H9 (cell line): ENCODE measurements around the gene VWC2L. TPM values are rescaled to one million over a fixed set of nuclear protein-coding genes. Genes with fewer than 3 reads are reported as not detected.

Source experiments
- DNase-seq: peaks from one replicate; pipeline ENCODE4 v3.0.0-alpha.2; 2017
- H2AFZ ChIP-seq: one replicate; pipeline ENCODE4 v1.6.1; 2013; ENCODE audit warnings: mild to moderate bottlenecking, low read length, control low read depth, moderate library complexity
- H2AK5ac ChIP-seq: 2 replicates; pipeline ENCODE4 v1.6.1; 2013; ENCODE audit warnings: low read length, control low read depth, mixed read lengths; ENCODE audit not compliant: insufficient read length
- H2BK120ac ChIP-seq: one replicate; pipeline ENCODE4 v1.6.1; 2013; ENCODE audit warnings: low read depth, mild to moderate bottlenecking, low read length, control low read depth, inconsistent platforms; ENCODE audit not compliant: poor library complexity, severe bottlenecking
- H2BK12ac ChIP-seq: 2 replicates; pipeline ENCODE4 v1.6.1; 2013; ENCODE audit warnings: low read length, control low read depth, mixed read lengths, low read depth; ENCODE audit not compliant: insufficient read length
- H2BK15ac ChIP-seq: 2 replicates; pipeline ENCODE4 v1.6.1; 2013; ENCODE audit warnings: low read depth, low read length, control low read depth
- H2BK20ac ChIP-seq: one replicate; pipeline ENCODE4 v1.6.1; 2013; ENCODE audit warnings: low read depth, mild to moderate bottlenecking, low read length, control low read depth, inconsistent platforms; ENCODE audit not compliant: poor library complexity, severe bottlenecking
- H2BK5ac ChIP-seq: 2 replicates; pipeline ENCODE4 v1.6.1; 2013; ENCODE audit warnings: low read length, control low read depth, mixed read lengths; ENCODE audit not compliant: insufficient read length
- H3K14ac ChIP-seq: 2 replicates; pipeline ENCODE4 v1.6.1; 2013; ENCODE audit warnings: low read length, control low read depth; ENCODE audit not compliant: insufficient read depth
- H3K18ac ChIP-seq: 2 replicates; pipeline ENCODE4 v1.6.1; 2013; ENCODE audit warnings: low read depth, mild to moderate bottlenecking, mixed read lengths, low read length, control low read depth; ENCODE audit not compliant: insufficient read length
- H3K23ac ChIP-seq: 2 replicates; pipeline ENCODE4 v1.6.1; 2013; ENCODE audit warnings: low read length, control low read depth, mixed read lengths, low read depth; ENCODE audit not compliant: insufficient read length
- H3K23me2 ChIP-seq: 2 replicates; pipeline ENCODE4 v1.6.1; 2013; ENCODE audit warnings: low read depth, mild to moderate bottlenecking, mixed read lengths, low read length, control low read depth; ENCODE audit not compliant: insufficient read length, poor library complexity, severe bottlenecking
- H3K27ac ChIP-seq: 2 replicates; pipeline ENCODE4 v1.5.1; 2013; ENCODE audit warnings: low read length, control low read depth, mixed read lengths, low read depth; ENCODE audit not compliant: insufficient read length
- H3K27me3 ChIP-seq: 2 replicates; pipeline ENCODE4 v1.6.1; 2013; ENCODE audit warnings: low read length, control low read depth, inconsistent platforms; ENCODE audit not compliant: insufficient read depth
- H3K4ac ChIP-seq: 2 replicates; pipeline ENCODE4 v1.6.1; 2013; ENCODE audit warnings: low read depth, mild to moderate bottlenecking, control low read depth, inconsistent platforms, low read length, moderate library complexity
- H3K4me1 ChIP-seq: 2 replicates; pipeline ENCODE4 v1.6.1; 2013; ENCODE audit warnings: low read length, control low read depth, inconsistent platforms; ENCODE audit not compliant: insufficient read depth
- H3K4me2 ChIP-seq: 2 replicates; pipeline ENCODE4 v1.6.1; 2013; ENCODE audit warnings: low read length, control low read depth, mixed read lengths; ENCODE audit not compliant: insufficient read length, insufficient read depth
- H3K56ac ChIP-seq: 2 replicates; pipeline ENCODE4 v1.6.1; 2013; ENCODE audit warnings: low read depth, mild to moderate bottlenecking, mixed read lengths, low read length, control low read depth; ENCODE audit not compliant: insufficient read length
- H3K79me1 ChIP-seq: 2 replicates; pipeline ENCODE4 v1.6.1; 2013; ENCODE audit warnings: low read depth, mild to moderate bottlenecking, moderate library complexity, low read length, control low read depth, inconsistent platforms; ENCODE audit not compliant: insufficient read depth, poor library complexity, severe bottlenecking
- H3K79me2 ChIP-seq: 2 replicates; pipeline ENCODE4 v1.6.1; 2013; ENCODE audit warnings: low read length, control low read depth, inconsistent platforms; ENCODE audit not compliant: insufficient read depth
- H3K9ac ChIP-seq: 2 replicates; pipeline ENCODE4 v1.6.1; 2013; ENCODE audit warnings: low read length, control low read depth, mixed read lengths; ENCODE audit not compliant: insufficient read length; ENCODE audit errors: extremely low read depth
- H3K9me3 ChIP-seq: one replicate; pipeline ENCODE4 v1.6.1; 2013; ENCODE audit warnings: low read depth, low read length, inconsistent platforms; ENCODE audit not compliant: control insufficient read depth
- H3T11ph ChIP-seq: one replicate; pipeline ENCODE4 v1.6.1; 2013; ENCODE audit warnings: mild to moderate bottlenecking, low read length, control low read depth, inconsistent platforms
- H4K20me1 ChIP-seq: one replicate; pipeline ENCODE4 v1.6.1; 2013; ENCODE audit not compliant: control insufficient read depth, insufficient read length, insufficient read depth
- H4K5ac ChIP-seq: 2 replicates; pipeline ENCODE4 v1.6.1; 2013; ENCODE audit warnings: low read depth, mild to moderate bottlenecking, mixed read lengths, low read length, control low read depth; ENCODE audit not compliant: insufficient read length
- H4K8ac ChIP-seq: replicated peaks from 2 replicates; pipeline ENCODE4 v1.6.1; 2013; ENCODE audit warnings: low read length, control low read depth, mixed read lengths, low read depth; ENCODE audit not compliant: insufficient read length
- H4K91ac ChIP-seq: 2 replicates; pipeline ENCODE4 v1.6.1; 2013; ENCODE audit warnings: low read depth, mild to moderate bottlenecking, moderate library complexity, mixed read lengths, low read length, control low read depth; ENCODE audit not compliant: insufficient read length
- H3K27ac Mint-ChIP-seq, 3 experiments: 2 replicates in 2 of 3; 3 replicates in 1 of 3; pipeline ENCODE4 v1.8.0; 2020 to 2021; ENCODE audit warnings: mixed read lengths in 3 of 3, mild to moderate bottlenecking in 1 of 3, moderate library complexity in 1 of 3
- H3K27me3 Mint-ChIP-seq: 2 replicates; pipeline ENCODE4 v1.8.0; 2021; ENCODE audit warnings: low read depth, mild to moderate bottlenecking, moderate library complexity, mixed read lengths
- H3K36me3 Mint-ChIP-seq, 3 experiments: 2 replicates in 2 of 3; 3 replicates in 1 of 3; pipeline ENCODE4 v1.8.0; 2020 to 2021; ENCODE audit warnings: low read depth in 3 of 3, mixed read lengths in 3 of 3; ENCODE audit not compliant: insufficient read depth in 1 of 3
- H3K4me1 Mint-ChIP-seq, 2 experiments: 2 replicates each; pipeline ENCODE4 v1.8.0; 2020; ENCODE audit warnings: mixed read lengths in 2 of 2
- H3K4me3 Mint-ChIP-seq, 2 experiments: 2 replicates in 1 of 2; 3 replicates in 1 of 2; pipeline ENCODE4 v1.8.0; 2020 to 2021; ENCODE audit warnings: mild to moderate bottlenecking in 2 of 2, mixed read lengths in 2 of 2, moderate library complexity in 1 of 2
- H3K9me3 Mint-ChIP-seq, 2 experiments: 2 replicates in 1 of 2; 3 replicates in 1 of 2; pipeline ENCODE4 v1.8.0; 2020; ENCODE audit warnings: mild to moderate bottlenecking in 2 of 2, mixed read lengths in 2 of 2, moderate library complexity in 1 of 2
- CTCF ChIP-seq: fragments of 200-600 bp; sonication (generic); conservative IDR thresholded peaks from 3 replicates; pipeline ENCODE4 v1.8.0; 2021; ENCODE audit warnings: antibody characterized with exemption, mild to moderate bottlenecking
- WGBS: extraction: QIAGEN DNeasy Blood & Tissue Kit; methylation state at CpG from one replicate; pipeline ENCODE4 v1.1.7; 2013; ENCODE audit warnings: missing lambda C conversion rate, low lambda C conversion rate, mixed read lengths; ENCODE audit not compliant: insufficient read length; ENCODE audit errors: extremely low coverage; 5-methylcytosine and 5-hydroxymethylcytosine counted together
- total RNA-seq: library from RNA; stranded (reverse); gene quantifications from 2 replicates; pipeline ENCODE4 v1.2.1, GENCODE V29; 2021

VWC2L gene
- total RNA-seq, 1 experiment from 2014 or later = not detected

DNA sequence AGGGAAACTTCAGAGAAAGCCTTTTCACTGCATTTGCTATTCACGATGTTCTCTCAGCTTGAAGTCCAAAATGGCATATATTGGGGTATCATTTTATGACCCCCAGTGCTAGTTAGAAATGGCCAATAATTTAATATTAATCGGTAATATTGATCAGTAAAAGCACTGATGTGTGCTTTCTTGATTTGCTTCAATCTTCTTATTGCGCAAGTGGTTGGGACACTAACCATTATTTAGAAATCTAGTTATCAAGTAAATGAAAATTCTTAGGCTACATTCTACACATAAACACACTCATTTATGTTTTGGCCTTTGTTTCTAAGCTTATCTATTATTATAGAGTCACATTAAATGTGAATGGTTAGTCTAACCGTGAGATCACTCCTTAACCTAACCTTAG, 49.7 kb upstream of the VWC2L start:
- Histone ChIP-seq H2BK120ac (no peak overlapping the region), H2AK5ac (no peak overlapping the region), H3K23ac (no peak overlapping the region), H2BK15ac (no peak overlapping the region), H3K9ac (no peak overlapping the region), H4K5ac (no peak overlapping the region), H3K79me1 (no peaks in the 10 kb centered on the region), H2AFZ (no peak overlapping the region), H3K9me3 (no peaks in the 10 kb centered on the region), H4K20me1 (no peaks in the 10 kb centered on the region), H3K27me3 (no peaks in the 10 kb centered on the region), H2BK12ac (no peak overlapping the region), H3K56ac (no peak overlapping the region), H2BK20ac (no peak overlapping the region), H3K14ac (no peak overlapping the region), H3K4ac (no peak overlapping the region), H3K4me2 (no peak overlapping the region), H3K4me1 (no peaks in the 10 kb centered on the region), H3T11ph (no peak overlapping the region), H3K18ac (no peak overlapping the region), H4K91ac (no peak overlapping the region), H3K23me2 (no peaks in the 10 kb centered on the region), H3K27ac (no peak overlapping the region), H4K8ac (no peak overlapping the region), H2BK5ac (no peak overlapping the region), H3K79me2 (no peaks in the 10 kb centered on the region)
- H3K9me3 Mint-ChIP-seq = peaks cover 14 to 18% of the 10 kb centered on the region in 2 experiments
- no peak overlapping the region for H3K4me3 Mint-ChIP-seq
- WGBS = no CpG with 5 or more reads among the region's 4 CpGs
- no peak for DNase-seq
- peaks cover 9 to 11% of the 10 kb centered on the region in 2 experiments for H3K4me1 Mint-ChIP-seq
- H3K27ac Mint-ChIP-seq = no peak overlapping the region
- peaks cover 5 to 17% (median 9%) of the 10 kb centered on the region in 3 experiments for H3K36me3 Mint-ChIP-seq
- TF ChIP-seq CTCF = no peak
- no peaks in the 10 kb centered on the region for H3K27me3 Mint-ChIP-seq
